ENCODE measurements around the gene NUP133.
"Not testable (repeated sequence)": the region's sequence is repeated elsewhere in the genome, so short reads cannot be mapped to it uniquely, and the experiment has no call there.

NUP133 gene

DNA sequence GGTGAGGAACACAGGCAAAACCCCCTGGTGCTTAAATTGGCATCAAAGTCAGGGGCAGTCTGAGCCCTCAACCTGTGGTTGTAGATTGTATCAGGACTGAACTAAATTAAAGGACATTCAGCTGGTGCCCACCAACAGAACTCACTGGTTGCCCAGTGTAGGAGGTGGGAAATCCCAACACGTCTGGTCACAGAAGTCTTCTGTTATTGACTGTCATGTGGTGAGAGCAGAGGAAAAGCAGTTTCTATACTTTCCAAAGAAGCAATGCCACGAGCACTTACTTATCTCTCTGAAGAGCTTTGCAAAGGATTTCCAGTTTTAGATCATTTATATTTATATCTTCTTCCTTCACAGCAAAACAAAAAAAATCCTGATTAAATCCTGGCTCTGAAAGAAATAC, 59.3 kb downstream of the NUP133 start:
- no peak for DNase-seq (ENCODE audit: low read depth in 3 of 3)

DNA sequence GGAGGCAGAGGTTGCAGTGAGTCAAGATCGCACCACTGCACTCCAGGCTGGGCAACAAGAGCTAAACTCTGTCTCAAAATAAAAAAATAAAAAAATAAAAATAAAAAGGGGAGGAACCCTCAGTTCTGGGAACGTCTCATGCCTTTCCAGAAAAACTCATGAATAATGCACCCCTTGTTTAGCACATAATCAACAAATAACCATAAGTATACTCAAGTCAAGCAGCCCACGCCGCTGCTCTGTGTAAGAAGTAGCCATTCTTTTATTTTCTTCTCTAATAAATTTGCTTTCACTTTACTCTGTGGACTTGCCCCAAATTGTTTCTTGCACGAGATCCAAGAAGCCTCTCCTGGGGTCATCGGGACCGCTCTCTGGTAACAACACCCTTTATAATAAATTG, 59.8 kb downstream of the NUP133 start:
- no peak for DNase-seq (ENCODE audit: low read depth in 3 of 3)

GRCh38 chr1:229447809-229448252, 60.3 kb downstream of the NUP133 start:
- DNase-seq (ENCODE audit: low read depth in 3 of 3): no peak

DNA sequence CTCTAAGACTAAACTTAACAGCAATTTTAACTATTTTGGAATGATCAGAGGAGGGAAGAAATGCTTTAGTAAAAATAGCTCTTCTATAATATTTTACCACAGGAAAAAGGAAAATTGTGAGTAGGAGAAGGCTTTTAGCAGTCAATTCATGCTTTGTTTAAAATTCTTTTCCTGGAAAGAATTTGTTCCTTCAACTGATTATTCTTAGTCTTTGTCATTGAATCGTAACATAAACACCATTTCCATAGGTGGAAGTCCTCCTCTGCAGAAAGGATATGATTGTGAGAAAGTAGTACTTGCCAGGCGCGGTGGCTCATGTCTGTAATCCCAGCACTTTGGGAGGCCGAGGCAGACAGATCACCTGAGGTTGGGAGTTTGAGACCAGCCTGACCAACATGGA, 62.3 kb downstream of the NUP133 start:
- DNase-seq (ENCODE audit: low read depth in 3 of 3): no peak

DNA sequence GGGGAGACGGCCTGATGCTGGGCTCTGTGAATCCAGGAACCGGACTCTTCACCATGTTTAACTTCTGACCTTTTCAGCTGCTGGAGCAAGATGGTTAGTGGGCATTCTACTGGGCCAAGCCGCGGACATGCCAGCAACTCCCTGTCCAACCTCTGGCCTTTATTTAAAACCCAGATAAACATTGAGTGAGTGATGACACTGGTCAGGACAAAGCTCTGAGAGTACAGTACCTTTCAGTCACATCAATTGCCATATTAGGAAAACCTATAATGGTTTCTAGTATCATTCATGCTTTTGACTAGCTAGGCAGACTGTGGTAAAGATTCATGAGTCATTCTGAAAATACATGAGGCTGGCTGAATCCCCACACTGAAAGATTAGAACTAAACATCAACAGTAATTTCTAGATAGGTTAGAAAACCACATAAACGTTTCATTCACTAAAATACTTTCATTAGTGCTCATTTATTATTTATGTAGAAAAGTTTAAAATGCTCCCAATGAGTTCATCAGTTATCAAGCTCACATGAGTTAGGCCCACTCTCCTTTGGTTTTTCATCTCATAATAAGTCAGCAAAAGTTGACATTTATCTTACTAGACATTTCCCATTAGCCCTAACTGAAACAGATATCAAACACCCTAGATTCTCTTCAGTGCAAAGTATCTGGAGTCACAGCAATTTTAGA, 67.1 kb downstream of the NUP133 start:
- DNase-seq (ENCODE audit: low read depth in 3 of 3): no peak

- DNase-seq (ENCODE audit: low read depth in 3 of 3): no peak
Observed at GRCh38 chr1:229438021-229438420, 70.1 kb downstream of the NUP133 start.

GRCh38 chr1:229437443-229437842, 70.7 kb downstream of the NUP133 start:
- DNase-seq (ENCODE audit: low read depth in 3 of 3): no peak

GRCh38 chr1:229436201-229436600, 71.9 kb downstream of the NUP133 start:
- DNase-seq (ENCODE audit: low read depth in 3 of 3): no peak

DNA sequence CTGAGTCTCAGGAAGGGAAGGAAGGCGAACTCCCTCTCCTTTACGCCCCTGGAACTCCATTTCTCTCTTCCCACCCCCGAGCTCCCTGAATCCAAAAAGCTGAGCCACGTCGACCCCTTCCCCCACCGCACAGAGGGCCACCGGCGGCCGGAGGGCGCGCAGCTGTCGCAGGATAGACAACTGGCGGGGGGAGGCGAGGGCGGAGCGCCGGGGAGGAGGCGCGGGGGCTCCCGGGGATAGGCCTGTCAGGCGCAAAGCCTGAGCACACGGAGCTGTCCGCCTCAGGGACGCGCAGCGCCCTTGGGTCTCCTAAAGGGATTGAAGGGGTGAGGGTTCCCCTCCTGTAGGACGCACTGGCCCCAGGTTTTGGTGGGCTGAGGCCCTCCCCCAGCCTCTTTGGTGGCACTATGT, 73.5 kb downstream of the NUP133 start:
- no peak for DNase-seq (ENCODE audit: low read depth in 3 of 3)

DNA sequence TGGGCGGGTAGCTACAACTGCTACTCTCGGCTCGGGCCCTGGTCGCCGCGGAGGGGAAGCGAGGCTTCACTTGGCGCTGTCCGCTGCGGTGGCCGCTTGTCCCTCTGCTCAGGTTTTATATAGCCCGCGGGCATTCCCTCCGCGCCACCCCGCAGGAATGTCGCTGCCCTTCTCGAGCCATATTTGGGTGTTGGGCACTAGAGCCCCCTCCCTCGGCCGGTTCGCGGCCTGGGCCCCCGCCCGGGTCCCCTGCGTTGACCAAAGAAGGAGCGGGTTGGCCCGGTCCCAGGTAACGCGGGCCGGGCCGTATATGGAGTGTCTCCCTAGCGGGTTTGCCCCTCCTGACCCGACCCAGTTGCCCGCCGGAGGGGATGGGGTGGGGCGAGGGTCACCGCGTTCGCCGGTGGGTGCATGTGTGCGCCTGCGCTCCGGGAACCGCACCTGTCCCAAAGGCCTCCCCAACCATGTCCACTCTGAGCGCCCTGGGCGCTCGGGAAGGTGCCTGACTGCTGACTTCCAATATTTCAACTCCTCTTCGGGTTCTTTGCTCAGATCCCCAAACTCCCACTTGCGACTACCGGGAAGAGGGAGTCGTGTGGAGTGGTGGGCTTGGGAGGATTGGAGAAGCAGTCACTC, 74.0 kb downstream of the NUP133 start, which contains the start of gene ACTA1:
Gene ACTA1 (minus strand): TSS at position 90 of the 636 bp plus-strand sequence. CDS start 979 bp downstream, outside the sequence.
- no peak for DNase-seq (ENCODE audit: low read depth in 3 of 3)

GRCh38 chr1:229433364-229434004, 74.7 kb downstream of the NUP133 start:
- DNase-seq (ENCODE audit: low read depth in 3 of 3): no peak

DNA sequence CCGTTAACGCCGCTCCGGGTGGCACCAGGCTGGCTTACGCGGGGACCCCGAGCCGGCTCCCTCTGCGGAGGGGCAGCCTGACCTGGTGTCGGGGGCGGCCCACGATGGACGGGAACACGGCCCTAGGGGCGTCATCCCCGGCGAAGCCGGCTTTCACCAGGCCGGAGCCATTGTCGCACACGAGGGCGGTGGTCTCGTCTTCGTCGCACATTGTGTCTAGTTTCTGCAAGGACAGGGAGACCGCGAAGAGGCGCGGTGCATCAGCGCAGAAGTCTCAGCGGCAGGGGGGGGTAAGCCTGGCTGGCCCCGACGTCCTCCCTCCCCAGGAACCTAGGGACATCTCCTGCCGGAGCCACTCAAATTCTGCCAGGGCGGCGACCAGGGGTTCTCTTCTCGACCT, 75.2 kb downstream of the NUP133 start:
- no peak for DNase-seq (ENCODE audit: low read depth in 3 of 3)

DNA sequence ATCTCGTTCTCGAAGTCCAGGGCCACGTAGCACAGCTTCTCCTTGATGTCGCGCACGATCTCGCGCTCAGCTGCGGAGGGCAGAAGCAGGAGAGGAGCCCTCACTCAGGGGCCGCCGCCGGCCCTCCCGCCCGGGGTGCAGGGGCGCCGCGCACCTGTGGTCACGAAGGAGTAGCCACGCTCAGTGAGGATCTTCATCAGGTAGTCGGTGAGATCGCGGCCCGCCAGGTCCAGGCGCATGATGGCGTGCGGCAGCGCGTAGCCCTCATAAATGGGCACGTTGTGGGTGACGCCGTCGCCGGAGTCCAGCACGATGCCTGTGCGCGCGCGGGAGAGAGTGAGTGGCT, 76.1 kb downstream of the NUP133 start:
- DNase-seq (ENCODE audit: low read depth in 3 of 3): no peak

DNA sequence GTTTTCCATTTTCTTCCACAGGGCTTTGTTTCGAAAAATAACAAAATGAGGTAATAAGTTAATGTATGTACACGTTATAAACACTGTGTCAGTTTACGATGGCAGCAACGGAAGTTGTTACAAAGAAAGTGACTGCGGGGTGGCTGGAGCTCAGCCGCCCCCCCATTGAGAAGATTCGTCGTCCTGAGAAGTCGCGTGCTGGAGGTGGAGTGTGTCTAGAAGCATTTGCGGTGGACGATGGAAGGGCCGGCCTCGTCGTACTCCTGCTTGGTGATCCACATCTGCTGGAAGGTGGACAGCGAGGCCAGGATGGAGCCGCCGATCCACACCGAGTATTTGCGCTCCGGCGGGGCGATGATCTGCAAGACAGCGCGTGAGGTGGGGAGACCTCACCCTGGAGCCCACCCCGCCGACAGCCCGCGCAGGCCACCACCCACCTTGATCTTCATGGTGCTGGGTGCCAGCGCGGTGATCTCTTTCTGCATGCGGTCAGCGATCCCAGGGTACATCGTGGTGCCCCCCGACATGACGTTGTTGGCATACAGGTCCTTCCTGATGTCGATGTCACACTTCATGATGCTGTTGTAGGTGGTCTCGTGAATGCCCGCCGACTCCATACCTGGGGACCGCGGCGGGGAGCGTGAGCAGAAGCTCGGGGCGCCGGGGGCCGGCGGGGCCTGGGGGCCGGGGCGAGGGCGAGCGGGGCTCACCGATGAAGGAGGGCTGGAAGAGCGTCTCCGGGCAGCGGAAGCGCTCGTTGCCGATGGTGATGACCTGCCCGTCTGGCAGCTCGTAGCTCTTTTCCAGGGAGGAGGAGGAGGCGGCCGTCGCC, 76.6 kb downstream of the NUP133 start:
- no peak for DNase-seq (ENCODE audit: low read depth in 3 of 3)

DNA sequence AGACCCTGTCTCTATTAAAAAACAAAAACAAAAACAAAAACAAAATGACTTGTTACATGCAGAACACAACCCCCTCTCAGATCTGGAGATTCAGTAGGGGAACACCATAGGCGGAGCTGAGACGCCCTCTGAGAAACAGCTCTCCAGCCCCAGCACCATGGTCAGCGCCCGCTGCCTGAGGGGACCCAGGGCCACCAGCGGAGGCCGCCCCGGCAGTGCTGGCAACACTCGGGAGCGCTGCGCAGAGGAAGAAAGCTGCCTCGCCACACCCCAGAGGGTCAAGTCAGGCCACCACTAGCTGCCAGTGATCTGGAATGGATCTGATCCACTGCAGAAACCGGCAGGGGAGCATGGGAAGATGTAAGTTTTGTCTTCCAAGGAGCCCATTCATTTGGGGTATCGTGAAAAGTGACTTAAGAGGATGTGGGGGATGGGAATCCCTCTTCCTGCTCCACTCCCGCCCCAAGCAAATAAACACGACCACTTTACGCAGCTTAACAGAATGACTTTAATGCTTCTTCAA, 77.3 kb downstream of the NUP133 start:
- DNase-seq (ENCODE audit: low read depth in 3 of 3): no peak

DNA sequence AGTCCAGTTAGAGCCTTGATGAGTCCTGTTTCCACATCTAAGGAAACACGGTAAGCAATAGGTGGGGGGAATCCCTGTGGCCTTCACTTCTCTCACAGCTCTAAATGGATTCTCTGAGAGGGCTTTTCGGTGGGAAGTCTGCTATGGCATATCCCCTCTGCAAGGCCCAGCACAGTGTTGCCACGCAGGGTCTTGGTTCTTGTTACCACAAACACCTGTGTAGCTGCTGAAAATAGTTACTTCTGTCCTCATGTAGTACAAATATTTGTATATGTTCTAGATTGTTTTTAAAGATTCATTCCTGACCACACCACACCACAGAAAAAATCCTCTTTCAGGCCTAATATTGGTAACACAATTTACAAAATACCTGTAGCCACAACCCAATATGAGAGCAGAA, 79.9 kb downstream of the NUP133 start:
- no peak for DNase-seq (ENCODE audit: low read depth in 3 of 3)

- DNase-seq (ENCODE audit: low read depth in 3 of 3): no peak
Observed at GRCh38 chr1:229427572-229427971, 80.6 kb downstream of the NUP133 start.

DNA sequence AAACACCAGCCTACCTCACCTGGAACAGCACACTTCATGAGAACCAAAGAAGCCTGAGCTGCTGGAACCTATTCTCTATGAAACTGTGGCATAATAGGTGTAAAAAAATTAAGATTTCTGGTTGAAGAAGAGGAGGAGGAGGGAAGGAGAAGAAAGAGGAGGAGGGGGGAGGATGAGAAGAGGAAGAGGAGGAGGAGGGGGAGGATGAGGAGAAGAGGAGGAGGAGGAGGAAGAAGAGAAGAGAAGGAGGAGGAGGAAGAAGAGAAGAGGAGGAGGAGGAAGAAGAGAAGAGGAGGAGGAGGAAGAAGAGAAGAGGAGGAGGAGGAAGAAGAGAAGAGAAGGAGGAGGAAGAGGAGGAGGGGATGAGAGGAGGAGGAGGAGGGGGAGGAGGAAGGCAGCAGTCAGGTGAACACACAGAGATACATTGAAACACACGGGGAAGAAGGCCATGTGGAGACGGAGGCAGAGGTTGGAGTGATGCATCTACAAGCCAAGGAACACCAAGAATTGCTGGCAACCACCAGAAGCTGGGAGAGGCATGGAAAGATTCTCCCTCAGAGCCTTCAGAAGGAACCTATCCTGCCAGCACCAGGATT, 82.5 kb downstream of the NUP133 start:
- no peak for DNase-seq (ENCODE audit: low read depth in 3 of 3)

DNA sequence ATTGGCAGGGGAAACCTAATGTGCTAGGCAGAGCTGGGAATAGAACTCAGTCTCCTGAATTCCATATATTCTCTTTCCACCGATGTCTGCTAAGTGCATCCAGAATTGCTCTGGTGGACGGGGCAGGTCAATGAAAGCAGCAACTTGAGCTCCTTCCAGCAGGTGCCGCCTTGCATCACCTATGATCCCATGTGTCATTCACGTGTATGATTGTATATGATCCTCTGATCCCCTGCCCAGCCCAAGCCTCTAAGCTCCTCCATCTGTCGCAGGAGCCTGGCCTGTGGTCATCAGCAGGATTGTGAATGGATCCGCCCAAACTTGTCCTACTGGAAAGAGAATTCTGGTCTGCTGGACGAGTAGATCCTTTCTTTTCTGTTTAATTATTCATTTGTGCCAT, 87.4 kb downstream of the NUP133 start:
- DNase-seq (ENCODE audit: low read depth in 3 of 3): no peak

GRCh38 chr1:229420224-229420623, 87.9 kb downstream of the NUP133 start:
- no peak for DNase-seq (ENCODE audit: low read depth in 3 of 3)

DNA sequence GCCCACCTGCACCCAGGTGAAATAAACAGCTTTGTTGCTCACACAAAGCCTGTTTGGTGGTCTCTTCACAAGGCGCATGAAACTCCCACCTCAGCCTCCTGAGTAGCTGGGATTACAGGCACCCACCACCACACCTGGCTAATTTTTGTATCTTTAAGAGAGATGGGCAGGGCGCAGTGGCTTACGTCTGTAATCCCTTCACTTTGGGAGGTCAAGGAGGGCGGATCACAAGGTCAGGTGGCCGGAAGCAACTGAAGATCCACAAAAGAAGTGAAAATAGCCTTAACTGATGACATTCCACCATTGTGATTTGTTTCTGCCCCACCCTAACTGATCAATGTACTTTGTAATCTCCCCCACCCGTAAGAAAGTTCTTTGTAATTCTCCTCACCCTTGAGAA, 89.6 kb downstream of the NUP133 start:
- DNase-seq (ENCODE audit: low read depth in 3 of 3): not testable (repeated sequence)

- not testable (repeated sequence) for DNase-seq (ENCODE audit: low read depth in 3 of 3)
Observed at GRCh38 chr1:229412810-229413209, 95.3 kb downstream of the NUP133 start.

Data from stimulated activated CD4-positive, alpha-beta T cell treated with anti-CD3 and anti-CD28 coated beads, TNF-alpha, amount 100 ng/mL, for 48 hours (primary cell).